Osteocyte (in vitro differentiated cells): ENCODE data around the gene THRB. TPM values are rescaled to one million over a fixed set of nuclear protein-coding genes. Genes with fewer than 3 reads are reported as not detected.

ENCODE experiments used
- DNase-seq: peaks from one replicate; pipeline ENCODE4 v3.0.0; 2021; ENCODE audit warnings: mixed read lengths; ENCODE audit not compliant: unreplicated experiment; ENCODE audit errors: extremely low spot score
- H3K27ac Mint-ChIP-seq: one replicate; pipeline ENCODE4 v1.8.0; 2021; ENCODE audit warnings: mild to moderate bottlenecking, mixed read lengths; ENCODE audit not compliant: unreplicated experiment
- H3K27me3 Mint-ChIP-seq: one replicate; pipeline ENCODE4 v1.8.0; 2021; ENCODE audit warnings: mixed read lengths; ENCODE audit not compliant: unreplicated experiment
- H3K36me3 Mint-ChIP-seq: one replicate; pipeline ENCODE4 v1.8.0; 2021; ENCODE audit warnings: mixed read lengths; ENCODE audit not compliant: unreplicated experiment
- H3K4me1 Mint-ChIP-seq: one replicate; pipeline ENCODE4 v1.8.0; 2021; ENCODE audit warnings: mixed read lengths; ENCODE audit not compliant: unreplicated experiment
- H3K4me3 Mint-ChIP-seq: one replicate; pipeline ENCODE4 v1.8.0; 2021; ENCODE audit warnings: mild to moderate bottlenecking, moderate library complexity, mixed read lengths; ENCODE audit not compliant: unreplicated experiment
- H3K9me3 Mint-ChIP-seq: one replicate; pipeline ENCODE4 v1.8.0; 2021; ENCODE audit warnings: mixed read lengths; ENCODE audit not compliant: unreplicated experiment
- total RNA-seq: library from RNA; stranded (reverse); gene quantifications from 2 replicates; pipeline ENCODE4 v1.2.1, GENCODE V29; 2021
- TF ChIP-seq, protein P1 (sequence below): fragments of 200-600 bp; sonication (generic); IDR thresholded peaks from 2 replicates; pipeline ENCODE4 v1.5.0; 2021; ENCODE audit warnings: antibody characterized with exemption, mild to moderate bottlenecking, moderate library complexity

The THRB gene
- total RNA-seq, 1 donor from 2014 or later = 4.6 TPM

DNA sequence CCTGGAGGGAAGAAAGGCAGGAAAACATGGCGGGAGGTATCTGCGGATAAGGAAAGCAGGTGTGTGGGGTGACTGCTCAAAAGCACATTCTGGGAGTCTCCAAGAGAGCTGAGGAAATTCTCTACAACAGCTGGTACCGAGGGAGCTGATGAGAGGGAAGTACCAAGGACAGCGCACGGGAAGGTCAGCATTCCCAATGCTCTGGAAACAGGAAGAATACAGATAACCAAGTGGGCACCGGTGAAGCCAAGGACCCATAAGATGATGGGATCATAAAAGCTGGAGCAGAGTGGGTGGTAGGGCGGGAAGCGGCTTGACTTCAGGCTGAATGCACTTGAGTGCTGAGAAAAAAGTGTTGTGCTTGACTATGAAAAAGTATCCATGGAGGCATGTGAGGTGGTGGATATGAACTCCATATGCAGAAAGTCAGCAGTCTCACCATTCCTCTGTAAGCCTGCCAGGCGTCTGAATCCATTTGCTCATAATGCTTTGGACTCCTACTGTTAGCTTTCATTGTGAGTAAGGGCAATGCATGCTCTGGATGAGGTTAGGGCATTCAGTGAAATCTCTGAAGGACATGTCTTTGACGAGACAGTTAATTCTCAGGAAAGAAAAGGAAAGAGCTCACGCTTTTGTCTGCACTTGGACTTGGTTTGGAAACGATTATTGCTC lies 334.1 kb downstream of the THRB start:
- H3K4me3 Mint-ChIP-seq = no peak overlapping the region
- H3K27me3 Mint-ChIP-seq = no peaks in the 10 kb centered on the region
- H3K4me1 Mint-ChIP-seq = peaks cover 18% of the 10 kb centered on the region
- H3K9me3 Mint-ChIP-seq = no peaks in the 10 kb centered on the region
- H3K27ac Mint-ChIP-seq = no peak overlapping the region
- TF ChIP-seq, protein P1, sequence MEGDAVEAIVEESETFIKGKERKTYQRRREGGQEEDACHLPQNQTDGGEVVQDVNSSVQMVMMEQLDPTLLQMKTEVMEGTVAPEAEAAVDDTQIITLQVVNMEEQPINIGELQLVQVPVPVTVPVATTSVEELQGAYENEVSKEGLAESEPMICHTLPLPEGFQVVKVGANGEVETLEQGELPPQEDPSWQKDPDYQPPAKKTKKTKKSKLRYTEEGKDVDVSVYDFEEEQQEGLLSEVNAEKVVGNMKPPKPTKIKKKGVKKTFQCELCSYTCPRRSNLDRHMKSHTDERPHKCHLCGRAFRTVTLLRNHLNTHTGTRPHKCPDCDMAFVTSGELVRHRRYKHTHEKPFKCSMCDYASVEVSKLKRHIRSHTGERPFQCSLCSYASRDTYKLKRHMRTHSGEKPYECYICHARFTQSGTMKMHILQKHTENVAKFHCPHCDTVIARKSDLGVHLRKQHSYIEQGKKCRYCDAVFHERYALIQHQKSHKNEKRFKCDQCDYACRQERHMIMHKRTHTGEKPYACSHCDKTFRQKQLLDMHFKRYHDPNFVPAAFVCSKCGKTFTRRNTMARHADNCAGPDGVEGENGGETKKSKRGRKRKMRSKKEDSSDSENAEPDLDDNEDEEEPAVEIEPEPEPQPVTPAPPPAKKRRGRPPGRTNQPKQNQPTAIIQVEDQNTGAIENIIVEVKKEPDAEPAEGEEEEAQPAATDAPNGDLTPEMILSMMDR = no peak
- H3K36me3 Mint-ChIP-seq = no peaks in the 10 kb centered on the region
- no peak for DNase-seq

GRCh38 chr3:24158761-24159454 lies 335.7 kb downstream of the THRB start:
- no peak for DNase-seq
- Mint-ChIP-seq H3K9me3 (no peaks in the 10 kb centered on the region), H3K27me3 (no peaks in the 10 kb centered on the region), H3K36me3 (no peaks in the 10 kb centered on the region), H3K4me1 (peaks cover 18% of the 10 kb centered on the region), H3K4me3 (no peak overlapping the region), H3K27ac (no peak overlapping the region)
- TF ChIP-seq, protein P1 = no peak

- Mint-ChIP-seq H3K4me3 (no peak overlapping the region), H3K27me3 (no peaks in the 10 kb centered on the region), H3K9me3 (no peaks in the 10 kb centered on the region), H3K4me1 (peaks cover 13% of the 10 kb centered on the region), H3K27ac (no peak overlapping the region), H3K36me3 (no peaks in the 10 kb centered on the region)
- TF ChIP-seq, protein P1 = no peak
- DNase-seq = no peak
Measured at GRCh38 chr3:24157106-24157505, 337.5 kb downstream of the THRB start.

DNA sequence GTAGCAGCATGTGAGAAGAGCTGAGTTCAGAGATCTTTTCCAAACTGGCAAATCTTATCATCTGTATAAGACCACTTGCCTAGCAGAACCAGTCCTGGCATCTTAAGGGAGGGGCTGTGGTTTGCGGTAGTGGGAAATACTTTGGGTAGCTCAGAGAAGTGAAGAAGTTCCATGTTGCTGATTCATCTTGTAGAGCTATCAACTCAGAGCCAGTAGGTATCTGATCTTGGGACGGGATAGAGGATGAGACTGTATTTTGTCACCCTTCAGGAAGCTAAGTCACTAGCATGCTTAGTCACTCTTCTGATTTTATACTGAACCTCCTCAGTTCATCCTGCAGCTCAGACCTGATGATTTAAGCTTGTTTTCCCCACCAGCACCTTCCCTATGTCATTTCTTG lies 338.2 kb downstream of the THRB start:
- DNase-seq = no peak
- no peak overlapping the region for H3K4me3 Mint-ChIP-seq
- H3K36me3 Mint-ChIP-seq = no peaks in the 10 kb centered on the region
- no peaks in the 10 kb centered on the region for H3K9me3 Mint-ChIP-seq
- no peak overlapping the region for H3K27ac Mint-ChIP-seq
- H3K4me1 Mint-ChIP-seq = peaks cover 11% of the 10 kb centered on the region
- H3K27me3 Mint-ChIP-seq = no peaks in the 10 kb centered on the region
- TF ChIP-seq, protein P1 = no peak

- TF ChIP-seq, protein P1 = no peak
- H3K4me3 Mint-ChIP-seq = no peak overlapping the region
- H3K36me3 Mint-ChIP-seq = no peaks in the 10 kb centered on the region
- no peaks in the 10 kb centered on the region for H3K27me3 Mint-ChIP-seq
- H3K27ac Mint-ChIP-seq = no peak overlapping the region
- H3K4me1 Mint-ChIP-seq = peaks cover 5% of the 10 kb centered on the region
- no peaks in the 10 kb centered on the region for H3K9me3 Mint-ChIP-seq
- no peak for DNase-seq
Measured at GRCh38 chr3:24155276-24155675, 339.4 kb downstream of the THRB start.
